GM12878 (cell line): ENCODE results near the gene CMA1. TPM values are rescaled to one million over a fixed set of nuclear protein-coding genes. Genes with fewer than 3 reads are reported as not detected.
"Not testable (repeated sequence)": the region's sequence is repeated elsewhere in the genome, so short reads cannot be mapped to it uniquely, and the experiment has no call there.

Experiments used
- ATAC-seq: fragments of 200-7000 bp; cut with Tn5 transposase; 3 replicates; pipeline ENCODE4 v1.9.1; 2020; ENCODE audit warnings: mild to moderate bottlenecking, moderate library complexity
- BruUV-seq: library from RNA; stranded (reverse); fragments of 400-500 nt; replicated peaks from 2 replicates; lab custom pipeline; 2021; lab: Mats Ljungman, UMichigan
- CTCF ChIA-PET: fragments of 300-600 bp; sonication (Branson Sonifier 250); formaldehyde crosslinking; extraction: SDS; loops from one replicate; lab custom pipeline; 2021; ENCODE audit warnings: inconsistent platforms; lab: Yijun Ruan, JAX
- POLR2A ChIA-PET: fragments of 350-600 bp; formaldehyde crosslinking; extraction: SDS; loops from one replicate; lab custom pipeline; 2021; ENCODE audit warnings: inconsistent platforms; lab: Charles Lee
- RAD21 ChIA-PET: fragments of 300-600 bp; sonication (Branson Sonifier 250); formaldehyde crosslinking; loops from one replicate; lab custom pipeline; 2023; ENCODE audit warnings: antibody characterized with exemption; ENCODE audit not compliant: unreplicated experiment; lab: Charles Lee
- SMC1A ChIA-PET: fragments of 300-600 bp; sonication (Branson Sonifier 250); formaldehyde crosslinking; loops from one replicate; lab custom pipeline; 2023; ENCODE audit not compliant: unreplicated experiment, uncharacterized antibody; lab: Charles Lee
- DNase-seq: peaks from one replicate; pipeline ENCODE4 v3.0.0-alpha.2; 2011; ENCODE audit warnings: low read depth, low spot score
- FAIRE-seq: peaks from 3 replicates; lab custom pipeline; 2011; peaks lifted over from hg19 to GRCh38; lab: Jason Lieb, UNC
- H2AFZ ChIP-seq: 2 replicates; pipeline ENCODE4 v1.6.0; 2011; ENCODE audit warnings: low read depth, low read length, control low read depth; ENCODE audit not compliant: control insufficient read depth
- H3K27ac ChIP-seq: 2 replicates; pipeline ENCODE4 v1.5.1; 2011; ENCODE audit warnings: control low read depth; ENCODE audit not compliant: control insufficient read depth, insufficient read depth
- H3K27me3 ChIP-seq, 2 experiments: replicated peaks in 1 of 2; 2 replicates each; pipeline versions ENCODE4 v1.6.0 to v1.6.1; 2011; ENCODE audit warnings: low read length in 1 of 2; ENCODE audit not compliant: control insufficient read depth in 2 of 2, insufficient read depth in 2 of 2
- H3K36me3 ChIP-seq, 2 experiments: 2 replicates each; pipeline ENCODE4 v1.5.1; 2011; ENCODE audit warnings: low read length in 1 of 2; ENCODE audit not compliant: control insufficient read depth in 2 of 2, insufficient read depth in 2 of 2
- H3K4me1 ChIP-seq: 2 replicates; pipeline ENCODE4 v1.6.1; 2011; ENCODE audit warnings: mild to moderate bottlenecking, low read length, moderate library complexity, mixed read lengths; ENCODE audit not compliant: control insufficient read depth, insufficient read depth
- H3K4me2 ChIP-seq: 2 replicates; pipeline ENCODE4 v1.6.0; 2011; ENCODE audit warnings: control low read depth; ENCODE audit not compliant: control insufficient read depth, insufficient read depth
- H3K4me3 ChIP-seq: fragments of 200-600 bp; sonication (generic); 2 replicates; pipeline ENCODE4 v1.5.1; 2016
- H3K79me2 ChIP-seq: 2 replicates; pipeline ENCODE4 v1.6.0; 2011; ENCODE audit warnings: low read length; ENCODE audit not compliant: control insufficient read depth, insufficient read depth
- H3K9ac ChIP-seq: 2 replicates; pipeline ENCODE4 v1.8.0; 2011; ENCODE audit warnings: low read length, control low read depth, mixed read lengths; ENCODE audit not compliant: control insufficient read depth, insufficient read depth
- H3K9me3 ChIP-seq: replicated peaks from 3 replicates; pipeline ENCODE4 v1.5.1; 2011; ENCODE audit warnings: mild to moderate bottlenecking, low read length; ENCODE audit not compliant: control insufficient read depth, insufficient read depth
- H4K20me1 ChIP-seq: 2 replicates; pipeline ENCODE4 v1.6.0; 2011; ENCODE audit not compliant: control insufficient read depth, insufficient read depth
- BMI1 ChIP-seq: fragments of 450-650 bp; IDR thresholded peaks from 2 replicates; pipeline ENCODE4 v1.6.1; 2016; ENCODE audit warnings: mild to moderate bottlenecking, moderate library complexity, borderline replicate concordance
- ZNF24 ChIP-seq: fragments of 450-650 bp; IDR thresholded peaks from 2 replicates; pipeline ENCODE4 v1.6.1; 2017; ENCODE audit warnings: antibody characterized with exemption, mild to moderate bottlenecking
- WGBS: methylation state at CpG from one replicate; pipeline ENCODE4 v1.1.6; 2016; ENCODE audit warnings: low lambda C conversion rate; ENCODE audit not compliant: insufficient replicate concordance, insufficient coverage; ENCODE audit errors: missing lambda C conversion rate; 5-methylcytosine and 5-hydroxymethylcytosine counted together
- in situ Hi-C: fragments of 300-500 bp; cut with MboI; formaldehyde crosslinking; loops from 9 replicates; pipeline ENCODE4 v1.14.3; 2018; ENCODE audit warnings: mixed read lengths
- intact Hi-C: fragments of 100-400 bp; cut with micrococcal nuclease; formaldehyde crosslinking; loops from one replicate; pipeline ENCODE4 v1.14.2; 2022; ENCODE audit not compliant: unreplicated experiment
- polyA plus RNA-seq, 11 experiments: library from polyadenylated mRNA; depleted of rRNA in 4 of 11; unstranded in 6 of 11; stranded (reverse) in 5 of 11; fragments of >200 nt; fragmentation: Nextera tagmentation in 4 of 11; fragmentation: Illumina TruSeq in 1 of 11; extraction: Ambion mirVana in 4 of 11; extraction: Trizol in 1 of 11; gene quantifications; 1 replicate in 1 of 11; 2 replicates in 10 of 11; pipeline versions ENCODE4 v1.2.1 to v1.2.3, GENCODE V29; 2011 to 2016; ENCODE audit warnings: inconsistent platforms in 2 of 11, missing spikeins in 2 of 11, low read depth in 1 of 11
- total RNA-seq, 4 experiments: library from RNA; depleted of rRNA in 3 of 4; stranded (reverse); fragments of >200 nt in 3 of 4; fragmentation: Illumina TruSeq in 1 of 4; extraction: Trizol in 1 of 4; gene quantifications; 2 replicates each; pipeline versions ENCODE4 v1.2.1 to v1.2.3, GENCODE V29; 2013 to 2021

Gene CMA1
- total and polyA plus RNA-seq, 10 of the 15 experiments (the other 5 are each of a cell fraction or from before 2014, with no cell fraction given), result not detected

DNA sequence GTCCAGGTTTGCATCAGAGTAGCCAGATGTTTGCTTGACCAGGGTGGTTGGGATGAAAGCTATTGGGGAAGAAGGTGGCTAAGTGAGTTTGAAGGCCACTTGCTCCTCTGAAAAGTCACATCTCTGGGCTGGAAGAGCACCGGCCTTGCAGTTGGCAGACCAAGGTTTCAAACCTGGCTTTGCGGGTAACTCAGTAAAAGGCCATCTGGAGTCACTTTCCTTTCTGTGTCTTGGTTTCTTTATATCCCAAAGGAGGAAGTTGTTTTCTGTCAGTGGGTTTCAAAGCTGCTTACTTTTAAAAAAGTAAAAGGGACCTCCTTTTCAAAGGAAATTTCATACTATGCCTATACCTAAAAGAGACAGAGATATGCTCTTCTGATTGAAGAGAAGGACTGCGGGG, 26.2 kb upstream of the CMA1 start:
- Histone ChIP-seq H4K20me1 (no peaks in the 10 kb centered on the region), H3K27ac (no peak overlapping the region), H3K4me2 (no peak overlapping the region), H3K4me3 (no peak overlapping the region), H2AFZ (no peak overlapping the region), H3K79me2 (no peaks in the 10 kb centered on the region), H3K27me3 (no peaks in the 10 kb centered on the region), H3K9ac (no peak overlapping the region), H3K36me3 (no peaks in the 10 kb centered on the region), H3K9me3 (no peaks in the 10 kb centered on the region; the same call in 2 of the 3 replicates), H3K4me1 (no peaks in the 10 kb centered on the region)
- DNase-seq, result no peak
- intact Hi-C loops, result no loop called here
- TF ChIP-seq BMI1 (no peak), ZNF24 (no peak)
- 27% methylated on average over 3 of the region's 3 CpGs for WGBS
- ChIA-PET RAD21 (no interaction called here), SMC1A (no interaction called here), CTCF (interaction anchor here (0.7 to 1.5 kb wide), 3 partner anchors 53 to 147 kb away, joined by 3 to 4 read pairs (median 3); no protein-coding TSS in a partner anchor), POLR2A (no interaction called here)
- FAIRE-seq, result no peak
- ATAC-seq, result no peak
- no TSS peak for BruUV-seq
- in situ Hi-C loops, result no loop called here

DNA sequence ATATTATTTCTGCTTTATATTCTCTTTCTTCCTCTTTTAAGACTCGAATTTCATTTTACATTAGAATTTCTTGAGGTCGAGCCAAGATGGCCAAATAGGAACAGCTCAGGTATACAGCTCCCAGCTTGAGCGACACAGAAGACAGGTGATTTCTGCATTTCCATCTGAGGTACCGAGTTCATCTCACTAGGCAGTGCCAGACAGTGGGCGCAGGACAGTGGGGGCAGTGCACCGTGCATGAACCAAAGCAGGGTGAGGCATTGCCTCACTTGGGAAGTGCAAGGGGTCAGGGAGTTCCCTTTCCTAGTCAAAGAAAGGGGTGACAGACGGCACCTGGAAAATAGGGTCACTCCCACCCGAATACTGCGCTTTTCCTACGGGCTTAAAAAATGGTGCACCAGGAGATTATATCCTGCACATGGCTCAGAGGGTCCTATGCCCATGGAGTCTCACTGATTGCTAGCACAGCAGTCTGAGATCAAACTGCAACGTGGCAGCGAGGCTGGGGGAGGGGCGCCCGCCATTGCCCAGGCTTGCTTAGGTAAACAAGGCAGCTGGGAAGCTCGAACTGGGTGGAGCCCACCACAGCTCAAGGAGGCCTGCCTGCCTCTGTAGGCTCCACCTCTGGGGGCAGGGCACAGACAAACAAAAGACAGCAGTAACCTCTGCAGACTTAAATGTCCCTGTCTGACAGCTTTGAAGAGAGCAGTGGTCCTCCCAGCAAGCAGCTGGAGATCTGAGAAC, 18.0 kb upstream of the CMA1 start:
- H2AFZ ChIP-seq, ATAC-seq, H4K20me1 ChIP-seq, DNase-seq, H3K9me3 ChIP-seq, H3K27ac ChIP-seq, H3K4me3 ChIP-seq, H3K4me2 ChIP-seq, H3K27me3 ChIP-seq, RAD21 ChIA-PET, BruUV-seq, CTCF ChIA-PET, H3K4me1 ChIP-seq, FAIRE-seq, POLR2A ChIA-PET, SMC1A ChIA-PET, H3K79me2 ChIP-seq, intact Hi-C loops, H3K36me3 ChIP-seq, H3K9ac ChIP-seq, in situ Hi-C loops: not testable (repeated sequence)
- 38% methylated on average over 15 of the region's 15 CpGs for WGBS
